ENCODE data around the gene DYDC1.

DYDC1 gene

GRCh38 chr10:80405035-80405434, 48.5 kb upstream of the DYDC1 start:
- peaks cover 16% of the 10 kb centered on the region for H3K79me2 ChIP-seq (ENCODE audit: insufficient read depth, low read length)
- H3K9me2 ChIP-seq (replicated peaks; ENCODE audit: low read depth, low read length), result no peaks in the 10 kb centered on the region
- TF ChIP-seq CTCF (conservative IDR thresholded peaks at IDR 0.05; ENCODE audit: low read length) (no peak), EZH2phosphoT487 (IDR thresholded peaks at IDR 0.05; ENCODE audit: borderline replicate concordance) (no peak)

GRCh38 chr10:80400136-80400804, 43.7 kb upstream of the DYDC1 start:
- H3K79me2 ChIP-seq (ENCODE audit: insufficient read depth, low read length), result no peaks in the 10 kb centered on the region
- TF ChIP-seq CTCF (conservative IDR thresholded peaks at IDR 0.05; ENCODE audit: low read length), result no peak
- TF ChIP-seq EZH2phosphoT487 (IDR thresholded peaks at IDR 0.05; ENCODE audit: borderline replicate concordance), result no peak
- H3K9ac ChIP-seq (ENCODE audit: low read depth, low read length, poor library complexity, severe bottlenecking), result no peak overlapping the region
- H4K20me1 ChIP-seq (ENCODE audit: insufficient read depth, low read length, poor library complexity, severe bottlenecking), result no peaks in the 10 kb centered on the region
- H3F3A ChIP-seq (ENCODE audit: low read depth), result no peaks in the 10 kb centered on the region
- H3K27me3 ChIP-seq (ENCODE audit: insufficient read depth, low read length, poor library complexity, severe bottlenecking), result no peaks in the 10 kb centered on the region
- no peaks in the 10 kb centered on the region for H3K36me3 ChIP-seq (ENCODE audit: insufficient read depth, low read length)
- no peak overlapping the region for H2AFZ ChIP-seq (ENCODE audit: low read length)
- H3K4me3 ChIP-seq (ENCODE audit: low read length, poor library complexity, severe bottlenecking), result no peak overlapping the region
- no peaks in the 10 kb centered on the region for H3K4me1 ChIP-seq (ENCODE audit: insufficient read depth, low read length, poor library complexity, severe bottlenecking)
- no peaks in the 10 kb centered on the region for H3K9me3 ChIP-seq (ENCODE audit: insufficient read depth, low read depth, low read length)
- no peak overlapping the region for H3K4me2 ChIP-seq (ENCODE audit: low read depth, low read length, poor library complexity, severe bottlenecking)
- no peaks in the 10 kb centered on the region for H3K9me2 ChIP-seq (replicated peaks; ENCODE audit: low read depth, low read length)

More at GRCh38 chr10:80405035-80405434, 48.5 kb upstream of the DYDC1 start:
- Histone ChIP-seq H3K9me3 (ENCODE audit: insufficient read depth, low read depth, low read length) (no peaks in the 10 kb centered on the region), H3K4me2 (ENCODE audit: low read depth, low read length, poor library complexity, severe bottlenecking) (no peak overlapping the region), H3K27me3 (ENCODE audit: insufficient read depth, low read length, poor library complexity, severe bottlenecking) (no peaks in the 10 kb centered on the region), H3K4me1 (ENCODE audit: insufficient read depth, low read length, poor library complexity, severe bottlenecking) (peaks cover 24% of the 10 kb centered on the region), H4K20me1 (ENCODE audit: insufficient read depth, low read length, poor library complexity, severe bottlenecking) (no peaks in the 10 kb centered on the region), H3K36me3 (ENCODE audit: insufficient read depth, low read length) (no peaks in the 10 kb centered on the region), H3F3A (ENCODE audit: low read depth) (no peaks in the 10 kb centered on the region), H2AFZ (ENCODE audit: low read length) (no peak overlapping the region), H3K4me3 (ENCODE audit: low read length, poor library complexity, severe bottlenecking) (no peak overlapping the region), H3K9ac (ENCODE audit: low read depth, low read length, poor library complexity, severe bottlenecking) (no peak overlapping the region)

GRCh38 chr10:80397014-80397413, 40.5 kb upstream of the DYDC1 start:
- Histone ChIP-seq H4K20me1 (ENCODE audit: insufficient read depth, low read length, poor library complexity, severe bottlenecking) (no peaks in the 10 kb centered on the region), H3K9me2 (replicated peaks; ENCODE audit: low read depth, low read length) (no peaks in the 10 kb centered on the region), H3K79me2 (ENCODE audit: insufficient read depth, low read length) (no peaks in the 10 kb centered on the region), H3K27me3 (ENCODE audit: insufficient read depth, low read length, poor library complexity, severe bottlenecking) (no peaks in the 10 kb centered on the region), H3K4me3 (ENCODE audit: low read length, poor library complexity, severe bottlenecking) (no peak overlapping the region), H3K4me2 (ENCODE audit: low read depth, low read length, poor library complexity, severe bottlenecking) (no peak overlapping the region), H3F3A (ENCODE audit: low read depth) (no peaks in the 10 kb centered on the region), H3K36me3 (ENCODE audit: insufficient read depth, low read length) (no peaks in the 10 kb centered on the region), H3K9me3 (ENCODE audit: insufficient read depth, low read depth, low read length) (no peaks in the 10 kb centered on the region), H3K9ac (ENCODE audit: low read depth, low read length, poor library complexity, severe bottlenecking) (no peak overlapping the region), H2AFZ (ENCODE audit: low read length) (no peak overlapping the region), H3K4me1 (ENCODE audit: insufficient read depth, low read length, poor library complexity, severe bottlenecking) (no peaks in the 10 kb centered on the region)
- TF ChIP-seq EZH2phosphoT487 (IDR thresholded peaks at IDR 0.05; ENCODE audit: borderline replicate concordance), result no peak
- no peak for TF ChIP-seq CTCF (conservative IDR thresholded peaks at IDR 0.05; ENCODE audit: low read length)

Measured in Loucy (cell line).